ENCODE results near the gene TOP2B.

TOP2B gene

DNA sequence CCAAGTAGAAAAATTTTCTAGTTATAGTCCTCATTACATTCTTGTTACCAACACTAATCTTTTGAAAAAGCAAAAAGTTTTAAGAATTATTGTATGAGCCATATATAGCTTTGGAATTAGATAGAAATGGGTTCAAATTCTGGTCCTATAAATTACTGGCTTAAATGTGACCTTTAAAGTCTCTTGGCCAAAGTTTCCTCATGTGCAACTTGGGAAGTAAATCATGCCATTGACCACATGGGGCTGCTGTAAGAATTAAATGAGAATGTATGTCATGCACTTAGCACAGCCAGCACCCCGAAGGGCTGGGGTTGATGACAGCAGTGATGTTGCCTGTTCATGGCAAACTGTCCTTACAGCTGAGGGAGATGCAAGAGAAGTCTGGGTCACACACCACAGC lies 108.3 kb downstream of the TOP2B start:
- H3K9me2 ChIP-seq (replicated peaks; ENCODE audit: control insufficient read depth, low read length): no peaks in the 10 kb centered on the region
- H3K36me3 ChIP-seq (ENCODE audit: control insufficient read depth, low read length): no peaks in the 10 kb centered on the region
- no peaks in the 10 kb centered on the region for H4K20me1 ChIP-seq (ENCODE audit: control insufficient read depth, insufficient read depth, low read depth, low read length)
- H3K79me2 ChIP-seq (ENCODE audit: control insufficient read depth, low read length): no peaks in the 10 kb centered on the region
- H3K4me3 ChIP-seq (ENCODE audit: low read length): no peak overlapping the region
- H3K27ac ChIP-seq (ENCODE audit: low read depth, low read length): no peak overlapping the region
- TF ChIP-seq EZH2phosphoT487 (IDR thresholded peaks at IDR 0.05; ENCODE audit: borderline replicate concordance, low read length): no peak
- TF ChIP-seq, protein P1, sequence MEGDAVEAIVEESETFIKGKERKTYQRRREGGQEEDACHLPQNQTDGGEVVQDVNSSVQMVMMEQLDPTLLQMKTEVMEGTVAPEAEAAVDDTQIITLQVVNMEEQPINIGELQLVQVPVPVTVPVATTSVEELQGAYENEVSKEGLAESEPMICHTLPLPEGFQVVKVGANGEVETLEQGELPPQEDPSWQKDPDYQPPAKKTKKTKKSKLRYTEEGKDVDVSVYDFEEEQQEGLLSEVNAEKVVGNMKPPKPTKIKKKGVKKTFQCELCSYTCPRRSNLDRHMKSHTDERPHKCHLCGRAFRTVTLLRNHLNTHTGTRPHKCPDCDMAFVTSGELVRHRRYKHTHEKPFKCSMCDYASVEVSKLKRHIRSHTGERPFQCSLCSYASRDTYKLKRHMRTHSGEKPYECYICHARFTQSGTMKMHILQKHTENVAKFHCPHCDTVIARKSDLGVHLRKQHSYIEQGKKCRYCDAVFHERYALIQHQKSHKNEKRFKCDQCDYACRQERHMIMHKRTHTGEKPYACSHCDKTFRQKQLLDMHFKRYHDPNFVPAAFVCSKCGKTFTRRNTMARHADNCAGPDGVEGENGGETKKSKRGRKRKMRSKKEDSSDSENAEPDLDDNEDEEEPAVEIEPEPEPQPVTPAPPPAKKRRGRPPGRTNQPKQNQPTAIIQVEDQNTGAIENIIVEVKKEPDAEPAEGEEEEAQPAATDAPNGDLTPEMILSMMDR (IDR thresholded peaks at IDR 0.05; ENCODE audit: low read depth, low read length, poor library complexity, severe bottlenecking): no peak
- no peak overlapping the region for H3K4me2 ChIP-seq (ENCODE audit: low read length)
- H3K9me3 ChIP-seq (ENCODE audit: control insufficient read depth, insufficient read depth, low read length): no peaks in the 10 kb centered on the region
- H3F3A ChIP-seq (ENCODE audit: control insufficient read depth, insufficient read depth): no peaks in the 10 kb centered on the region
- no peaks in the 10 kb centered on the region for H3K27me3 ChIP-seq (ENCODE audit: control insufficient read depth, low read length)
- H3K4me1 ChIP-seq (ENCODE audit: control insufficient read depth, low read length): no peaks in the 10 kb centered on the region

DNA sequence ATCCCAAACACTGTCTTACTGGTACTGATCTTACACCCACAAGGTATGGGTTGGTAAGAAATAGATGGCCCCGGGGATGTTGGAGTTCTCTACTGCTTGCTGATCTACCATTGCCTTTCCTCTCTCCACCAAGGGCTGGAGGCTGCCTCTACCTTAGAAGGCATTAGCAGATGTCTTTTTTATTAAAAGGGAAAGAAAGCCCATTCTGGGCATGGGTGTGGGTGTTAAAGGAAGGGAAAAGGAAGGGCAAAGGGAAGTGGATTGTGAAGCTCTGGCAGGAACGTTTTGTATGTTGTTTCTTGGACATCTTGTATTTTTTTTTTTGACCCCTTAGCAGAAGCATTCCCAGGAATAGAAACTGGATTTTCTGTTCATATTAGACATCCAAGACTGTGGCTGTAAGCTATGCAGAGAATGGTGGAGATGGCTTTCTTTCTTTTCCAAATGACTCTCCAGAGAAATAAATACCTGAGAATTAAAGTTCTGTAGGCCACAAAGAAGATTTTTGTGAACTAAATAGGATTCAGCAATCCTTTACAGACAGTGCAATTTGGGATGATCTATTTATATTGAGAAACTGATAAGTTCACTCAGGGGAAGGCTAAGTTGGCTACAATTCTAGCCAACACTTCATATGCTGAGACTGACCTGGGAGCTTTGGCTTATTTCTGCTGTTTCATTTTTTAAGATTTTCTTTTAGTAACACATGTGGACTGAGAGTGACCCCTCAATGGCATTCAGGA lies 108.8 kb downstream of the TOP2B start:
- H3K79me2 ChIP-seq (ENCODE audit: control insufficient read depth, low read length): no peaks in the 10 kb centered on the region
- H3K4me1 ChIP-seq (ENCODE audit: control insufficient read depth, low read length): no peaks in the 10 kb centered on the region
- no peak overlapping the region for H3K27ac ChIP-seq (ENCODE audit: low read depth, low read length)
- no peaks in the 10 kb centered on the region for H3K9me3 ChIP-seq (ENCODE audit: control insufficient read depth, insufficient read depth, low read length)
- TF ChIP-seq, protein P1 (IDR thresholded peaks at IDR 0.05; ENCODE audit: low read depth, low read length, poor library complexity, severe bottlenecking): no peak
- H3K4me2 ChIP-seq (ENCODE audit: low read length): no peak overlapping the region
- no peak overlapping the region for H3K4me3 ChIP-seq (ENCODE audit: low read length)
- H3K9me2 ChIP-seq (replicated peaks; ENCODE audit: control insufficient read depth, low read length): no peaks in the 10 kb centered on the region
- H3K27me3 ChIP-seq (ENCODE audit: control insufficient read depth, low read length): no peaks in the 10 kb centered on the region
- no peaks in the 10 kb centered on the region for H3K36me3 ChIP-seq (ENCODE audit: control insufficient read depth, low read length)
- no peaks in the 10 kb centered on the region for H3F3A ChIP-seq (ENCODE audit: control insufficient read depth, insufficient read depth)
- H4K20me1 ChIP-seq (ENCODE audit: control insufficient read depth, insufficient read depth, low read depth, low read length): no peaks in the 10 kb centered on the region

DNA sequence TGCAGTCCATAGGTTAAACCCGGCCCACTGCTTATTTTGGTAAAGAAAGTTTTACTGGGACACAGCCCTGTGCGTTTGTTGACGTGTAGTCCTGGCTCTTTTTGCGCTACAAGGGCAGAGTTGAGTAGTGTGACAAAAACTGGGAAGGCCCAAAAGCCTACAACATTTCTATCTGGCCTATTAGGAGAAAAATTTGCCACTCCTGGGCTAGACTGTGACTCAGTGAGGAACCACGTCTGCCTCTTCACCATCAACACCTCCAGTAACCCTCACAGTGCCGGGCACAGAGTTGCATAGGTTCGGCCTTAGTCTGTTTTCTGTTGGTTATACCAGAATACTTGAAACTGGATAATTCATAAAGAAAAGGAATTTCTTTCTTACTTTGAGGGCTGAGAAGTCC lies 110.3 kb downstream of the TOP2B start:
- H3K27ac ChIP-seq (ENCODE audit: low read depth, low read length): no peak overlapping the region
- H3K27me3 ChIP-seq (ENCODE audit: control insufficient read depth, low read length): no peaks in the 10 kb centered on the region
- H3K4me1 ChIP-seq (ENCODE audit: control insufficient read depth, low read length): no peaks in the 10 kb centered on the region
- no peaks in the 10 kb centered on the region for H3K9me2 ChIP-seq (replicated peaks; ENCODE audit: control insufficient read depth, low read length)
- no peaks in the 10 kb centered on the region for H3K79me2 ChIP-seq (ENCODE audit: control insufficient read depth, low read length)
- no peaks in the 10 kb centered on the region for H3K9me3 ChIP-seq (ENCODE audit: control insufficient read depth, insufficient read depth, low read length)
- H3K4me2 ChIP-seq (ENCODE audit: low read length): no peak overlapping the region
- H3K36me3 ChIP-seq (ENCODE audit: control insufficient read depth, low read length): no peaks in the 10 kb centered on the region
- TF ChIP-seq, protein P1 (IDR thresholded peaks at IDR 0.05; ENCODE audit: low read depth, low read length, poor library complexity, severe bottlenecking): no peak
- TF ChIP-seq EZH2phosphoT487 (IDR thresholded peaks at IDR 0.05; ENCODE audit: borderline replicate concordance, low read length): no peak
- no peak overlapping the region for H3K4me3 ChIP-seq (ENCODE audit: low read length)
- no peaks in the 10 kb centered on the region for H4K20me1 ChIP-seq (ENCODE audit: control insufficient read depth, insufficient read depth, low read depth, low read length)
- no peaks in the 10 kb centered on the region for H3F3A ChIP-seq (ENCODE audit: control insufficient read depth, insufficient read depth)

Measured in DOHH2 (cell line).